ENCODE data around the gene B3GALNT2.

The B3GALNT2 gene

GRCh38 chr1:235427447-235427846 is 76.8 kb downstream of the B3GALNT2 start:
- no peaks in the 10 kb centered on the region for H3K36me3 ChIP-seq (ENCODE audit: insufficient read depth)
- H3K9ac ChIP-seq: no peak overlapping the region
- no peaks in the 10 kb centered on the region for H4K20me1 ChIP-seq (ENCODE audit: insufficient read depth)
- no peak for TF ChIP-seq CTCF (conservative IDR thresholded peaks at IDR 0.05; ENCODE audit: low read depth, low read length)
- no peaks in the 10 kb centered on the region for H3K79me2 ChIP-seq (ENCODE audit: insufficient read depth, low read depth)
- no peak overlapping the region for H3K27ac ChIP-seq
- no peak overlapping the region for H2AFZ ChIP-seq (ENCODE audit: low read depth)
- H3K27me3 ChIP-seq (ENCODE audit: insufficient read depth, low read depth): no peaks in the 10 kb centered on the region
- no peaks in the 10 kb centered on the region for H3K4me1 ChIP-seq (ENCODE audit: low read depth, poor library complexity, severe bottlenecking)
- no peak overlapping the region for H3K4me3 ChIP-seq (IDR thresholded peaks at IDR 0.05; ENCODE audit: insufficient read depth, low read depth, low read length)
- no peak overlapping the region for H3K4me2 ChIP-seq

- no peaks in the 10 kb centered on the region for H3K79me2 ChIP-seq (ENCODE audit: insufficient read depth, low read depth)
- no peak overlapping the region for H3K4me2 ChIP-seq
- H3K27ac ChIP-seq: no peak overlapping the region
- no peaks in the 10 kb centered on the region for H3K36me3 ChIP-seq (ENCODE audit: insufficient read depth)
- no peak for TF ChIP-seq CTCF (conservative IDR thresholded peaks at IDR 0.05; ENCODE audit: low read depth, low read length)
- H3K9ac ChIP-seq: no peak overlapping the region
- no peak overlapping the region for H3K4me3 ChIP-seq (IDR thresholded peaks at IDR 0.05; ENCODE audit: insufficient read depth, low read depth, low read length)
- H4K20me1 ChIP-seq (ENCODE audit: insufficient read depth): no peaks in the 10 kb centered on the region
- no peaks in the 10 kb centered on the region for H3K4me1 ChIP-seq (ENCODE audit: low read depth, poor library complexity, severe bottlenecking)
- H2AFZ ChIP-seq (ENCODE audit: low read depth): no peak overlapping the region
- H3K27me3 ChIP-seq (ENCODE audit: insufficient read depth, low read depth): no peaks in the 10 kb centered on the region
Measured at GRCh38 chr1:235426680-235427079, 77.6 kb downstream of the B3GALNT2 start.

- Histone ChIP-seq H3K79me2 (ENCODE audit: insufficient read depth, low read depth) (no peaks in the 10 kb centered on the region), H3K9ac (no peak overlapping the region), H3K4me2 (no peak overlapping the region), H3K36me3 (ENCODE audit: insufficient read depth) (no peaks in the 10 kb centered on the region), H3K27me3 (ENCODE audit: insufficient read depth, low read depth) (no peaks in the 10 kb centered on the region), H3K27ac (no peak overlapping the region), H3K4me1 (ENCODE audit: low read depth, poor library complexity, severe bottlenecking) (no peaks in the 10 kb centered on the region), H4K20me1 (ENCODE audit: insufficient read depth) (no peaks in the 10 kb centered on the region), H2AFZ (ENCODE audit: low read depth) (no peak overlapping the region), H3K4me3 (IDR thresholded peaks at IDR 0.05; ENCODE audit: insufficient read depth, low read depth, low read length) (no peak overlapping the region)
- no peak for TF ChIP-seq CTCF (conservative IDR thresholded peaks at IDR 0.05; ENCODE audit: low read depth, low read length)
Measured at GRCh38 chr1:235426143-235426542, 78.1 kb downstream of the B3GALNT2 start.

GRCh38 chr1:235425357-235425756 is 78.9 kb downstream of the B3GALNT2 start:
- Histone ChIP-seq H3K4me2 (no peak overlapping the region), H3K36me3 (ENCODE audit: insufficient read depth) (no peaks in the 10 kb centered on the region), H3K4me3 (IDR thresholded peaks at IDR 0.05; ENCODE audit: insufficient read depth, low read depth, low read length) (no peak overlapping the region), H3K9ac (no peak overlapping the region), H3K27ac (no peak overlapping the region), H4K20me1 (ENCODE audit: insufficient read depth) (no peaks in the 10 kb centered on the region), H3K79me2 (ENCODE audit: insufficient read depth, low read depth) (no peaks in the 10 kb centered on the region), H2AFZ (ENCODE audit: low read depth) (no peak overlapping the region), H3K27me3 (ENCODE audit: insufficient read depth, low read depth) (no peaks in the 10 kb centered on the region), H3K4me1 (ENCODE audit: low read depth, poor library complexity, severe bottlenecking) (no peaks in the 10 kb centered on the region)
- no peak for TF ChIP-seq CTCF (conservative IDR thresholded peaks at IDR 0.05; ENCODE audit: low read depth, low read length)

Measured in KMS-11 (cell line).